Mucosa of descending colon (tissue), 3 donors: ENCODE data around the gene CDH4. TPM values are rescaled to one million over a fixed set of nuclear protein-coding genes. Genes with fewer than 3 reads are reported as not detected.

Experiments used
- ATAC-seq: fragments of 200-7000 bp; cut with Tn5 transposase; one replicate; pipeline ENCODE4 v1.9.1; 2020; ENCODE audit warnings: mild to moderate bottlenecking, moderate library complexity
- DNase-seq, 3 donors: peaks; one replicate each; pipeline ENCODE4 v3.0.0-alpha.2; 2020
- H3K36me3 ChIP-seq: fragments of 200-600 bp; one replicate; pipeline ENCODE4 v1.8.0; 2021; ENCODE audit warnings: low read depth, mild to moderate bottlenecking
- H3K4me1 ChIP-seq: fragments of 200-600 bp; one replicate; pipeline ENCODE4 v1.8.0; 2021; ENCODE audit warnings: low read depth, mild to moderate bottlenecking
- H3K4me3 ChIP-seq: fragments of 200-600 bp; one replicate; pipeline ENCODE4 v1.8.0; 2021; ENCODE audit warnings: mild to moderate bottlenecking
- H3K9me3 ChIP-seq: fragments of 200-600 bp; one replicate; pipeline ENCODE4 v1.8.0; 2021; ENCODE audit warnings: mild to moderate bottlenecking
- CTCF ChIP-seq: fragments of 200-600 bp; IDR thresholded peaks from one replicate; pipeline ENCODE4 v1.8.0; 2022; ENCODE audit warnings: antibody characterized with exemption, mild to moderate bottlenecking
- intact Hi-C, 2 donors: fragments of 100-400 bp; cut with DNase I in 1 of 2; cut with micrococcal nuclease in 1 of 2; formaldehyde crosslinking; loops; one replicate each; pipeline versions ENCODE4 v1.11.0 to v1.11.1; 2022; cut with DNase I, micrococcal nuclease
- total RNA-seq, 3 donors: library from RNA; stranded (reverse); fragmentation: NEBNext Ultra II Directional in 2 of 3; extraction: Animal tissue kit (Norgen Biotek cat#: 25700) in 2 of 3; gene quantifications; one replicate each; pipeline versions ENCODE4 v1.2.1 to v1.2.4, GENCODE V29; 2021 to 2023
- donor health status: DM: no; HTN: no; CAD: no; lungs with moderate emphysema.
- donor health status: DM: no; HTN: no; CAD: no.
- donor health status: DM: no; HTN: yes; CAD: no.

Gene CDH4
- total RNA-seq, 3 donors from 2014 or later = 0.16 TPM; not detected in 2

GRCh38 chr20:61594198-61594597 is 342.1 kb downstream of the CDH4 start:
- no peak for TF ChIP-seq CTCF
- Histone ChIP-seq H3K36me3 (no peaks in the 10 kb centered on the region), H3K4me1 (no peaks in the 10 kb centered on the region), H3K9me3 (peaks cover 6% of the 10 kb centered on the region), H3K4me3 (no peak overlapping the region)
- ATAC-seq = no peak
- DNase-seq = no peak
- intact Hi-C loops = no loop called here

- DNase-seq (no peak), ATAC-seq (no peak)
- Histone ChIP-seq H3K4me3 (no peak overlapping the region), H3K9me3 (peaks cover 6% of the 10 kb centered on the region), H3K36me3 (no peaks in the 10 kb centered on the region), H3K4me1 (no peaks in the 10 kb centered on the region)
- no peak for TF ChIP-seq CTCF
- intact Hi-C loops = no loop called here
These were observed 343.2 kb downstream of the CDH4 start for GRCh38 chr20:61595216-61595615.

- ATAC-seq (no peak), DNase-seq (no peak)
- no peaks in the 10 kb centered on the region for H3K4me1 ChIP-seq
- TF ChIP-seq CTCF = no peak
- no peaks in the 10 kb centered on the region for H3K36me3 ChIP-seq
- intact Hi-C loops = no loop called here
- H3K4me3 ChIP-seq = no peak overlapping the region
- peaks cover 3% of the 10 kb centered on the region for H3K9me3 ChIP-seq
These were observed 344.7 kb downstream of the CDH4 start for GRCh38 chr20:61596687-61597330.

- H3K4me1 ChIP-seq = no peaks in the 10 kb centered on the region
- no peaks in the 10 kb centered on the region for H3K36me3 ChIP-seq
- no peak for TF ChIP-seq CTCF
- ATAC-seq (no peak), DNase-seq (no peak)
- intact Hi-C loops = no loop called here
- H3K4me3 ChIP-seq = no peak overlapping the region
- H3K9me3 ChIP-seq = no peaks in the 10 kb centered on the region
These were observed 345.9 kb downstream of the CDH4 start for GRCh38 chr20:61597996-61598395.

GRCh38 chr20:61598586-61598985 is 346.5 kb downstream of the CDH4 start:
- DNase-seq (no peak), ATAC-seq (no peak)
- H3K4me3 ChIP-seq = no peak overlapping the region
- no peaks in the 10 kb centered on the region for H3K9me3 ChIP-seq
- intact Hi-C loops = no loop called here
- no peaks in the 10 kb centered on the region for H3K4me1 ChIP-seq
- H3K36me3 ChIP-seq = no peaks in the 10 kb centered on the region
- no peak for TF ChIP-seq CTCF

- no peak overlapping the region for H3K4me3 ChIP-seq
- H3K4me1 ChIP-seq = no peaks in the 10 kb centered on the region
- no peaks in the 10 kb centered on the region for H3K36me3 ChIP-seq
- DNase-seq = no peak
- TF ChIP-seq CTCF = no peak
- intact Hi-C loops = no loop called here
- no peak for ATAC-seq
- no peaks in the 10 kb centered on the region for H3K9me3 ChIP-seq
These were observed 347.0 kb downstream of the CDH4 start for GRCh38 chr20:61599061-61599531.
